Testis (tissue), 2 donors: Measurements from ENCODE around the gene STAG1.
"Not testable (repeated sequence)": the region's sequence is repeated elsewhere in the genome, so short reads cannot be mapped to it uniquely, and the experiment has no call there.

ENCODE experiments used
- POLR2A ChIP-seq: fragments of 450-650 bp; IDR thresholded peaks from one replicate; pipeline ENCODE4 v1.6.1; 2017; ENCODE audit warnings: antibody characterized with exemption, mild to moderate bottlenecking, moderate library complexity
- TF ChIP-seq, protein P1 (sequence below), 3 experiments: fragments of 450-650 bp in 2 of 3; fragments of 200-600 bp in 1 of 3; sonication (generic) in 1 of 3; IDR thresholded peaks; one replicate each; pipeline ENCODE4 v1.5.1; 2016 to 2019; ENCODE audit warnings: antibody characterized with exemption in 3 of 3, mild to moderate bottlenecking in 2 of 3, moderate library complexity in 1 of 3

DNA sequence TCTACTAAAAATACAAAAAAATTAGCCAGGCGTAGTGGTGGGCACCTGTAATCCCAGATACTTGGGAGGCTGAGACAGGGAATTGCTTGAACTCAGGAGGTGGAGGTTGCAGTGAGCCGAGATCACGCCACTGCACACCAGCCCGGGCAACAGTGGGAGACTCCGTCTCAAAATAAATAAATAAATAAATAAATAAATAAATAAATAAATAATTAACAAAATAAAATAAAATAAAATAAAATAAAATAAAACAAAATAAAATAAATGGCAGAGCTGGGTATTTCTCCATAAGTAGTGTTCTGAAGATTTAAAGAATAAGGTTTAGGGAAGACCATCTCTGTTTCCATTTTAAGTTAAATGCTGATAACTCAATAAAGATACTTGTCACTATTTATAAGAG lies 376.4 kb downstream of the STAG1 start:
- not testable (repeated sequence) for TF ChIP-seq POLR2A
- TF ChIP-seq, protein P1, sequence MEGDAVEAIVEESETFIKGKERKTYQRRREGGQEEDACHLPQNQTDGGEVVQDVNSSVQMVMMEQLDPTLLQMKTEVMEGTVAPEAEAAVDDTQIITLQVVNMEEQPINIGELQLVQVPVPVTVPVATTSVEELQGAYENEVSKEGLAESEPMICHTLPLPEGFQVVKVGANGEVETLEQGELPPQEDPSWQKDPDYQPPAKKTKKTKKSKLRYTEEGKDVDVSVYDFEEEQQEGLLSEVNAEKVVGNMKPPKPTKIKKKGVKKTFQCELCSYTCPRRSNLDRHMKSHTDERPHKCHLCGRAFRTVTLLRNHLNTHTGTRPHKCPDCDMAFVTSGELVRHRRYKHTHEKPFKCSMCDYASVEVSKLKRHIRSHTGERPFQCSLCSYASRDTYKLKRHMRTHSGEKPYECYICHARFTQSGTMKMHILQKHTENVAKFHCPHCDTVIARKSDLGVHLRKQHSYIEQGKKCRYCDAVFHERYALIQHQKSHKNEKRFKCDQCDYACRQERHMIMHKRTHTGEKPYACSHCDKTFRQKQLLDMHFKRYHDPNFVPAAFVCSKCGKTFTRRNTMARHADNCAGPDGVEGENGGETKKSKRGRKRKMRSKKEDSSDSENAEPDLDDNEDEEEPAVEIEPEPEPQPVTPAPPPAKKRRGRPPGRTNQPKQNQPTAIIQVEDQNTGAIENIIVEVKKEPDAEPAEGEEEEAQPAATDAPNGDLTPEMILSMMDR (IDR thresholded peaks at IDR 0.05), result not testable (repeated sequence)
